Osteocyte (in vitro differentiated cells): ENCODE results near the gene PCDHGA8. TPM values are rescaled to one million over a fixed set of nuclear protein-coding genes. Genes with fewer than 3 reads are reported as not detected.
"Not testable (repeated sequence)": the region's sequence is repeated elsewhere in the genome, so short reads cannot be mapped to it uniquely, and the experiment has no call there.

ENCODE experiments used
- DNase-seq: peaks from one replicate; pipeline ENCODE4 v3.0.0; 2021; ENCODE audit warnings: mixed read lengths; ENCODE audit not compliant: unreplicated experiment; ENCODE audit errors: extremely low spot score
- H3K27ac Mint-ChIP-seq: one replicate; pipeline ENCODE4 v1.8.0; 2021; ENCODE audit warnings: mild to moderate bottlenecking, mixed read lengths; ENCODE audit not compliant: unreplicated experiment
- H3K27me3 Mint-ChIP-seq: one replicate; pipeline ENCODE4 v1.8.0; 2021; ENCODE audit warnings: mixed read lengths; ENCODE audit not compliant: unreplicated experiment
- H3K36me3 Mint-ChIP-seq: one replicate; pipeline ENCODE4 v1.8.0; 2021; ENCODE audit warnings: mixed read lengths; ENCODE audit not compliant: unreplicated experiment
- H3K4me1 Mint-ChIP-seq: one replicate; pipeline ENCODE4 v1.8.0; 2021; ENCODE audit warnings: mixed read lengths; ENCODE audit not compliant: unreplicated experiment
- H3K4me3 Mint-ChIP-seq: one replicate; pipeline ENCODE4 v1.8.0; 2021; ENCODE audit warnings: mild to moderate bottlenecking, moderate library complexity, mixed read lengths; ENCODE audit not compliant: unreplicated experiment
- H3K9me3 Mint-ChIP-seq: one replicate; pipeline ENCODE4 v1.8.0; 2021; ENCODE audit warnings: mixed read lengths; ENCODE audit not compliant: unreplicated experiment
- total RNA-seq: library from RNA; stranded (reverse); gene quantifications from 2 replicates; pipeline ENCODE4 v1.2.1, GENCODE V29; 2021
- TF ChIP-seq, protein P1 (sequence below): fragments of 200-600 bp; sonication (generic); IDR thresholded peaks from 2 replicates; pipeline ENCODE4 v1.5.0; 2021; ENCODE audit warnings: antibody characterized with exemption, mild to moderate bottlenecking, moderate library complexity

Gene PCDHGA8
- total RNA-seq, 1 donor from 2014 or later = 0.51 TPM

DNA sequence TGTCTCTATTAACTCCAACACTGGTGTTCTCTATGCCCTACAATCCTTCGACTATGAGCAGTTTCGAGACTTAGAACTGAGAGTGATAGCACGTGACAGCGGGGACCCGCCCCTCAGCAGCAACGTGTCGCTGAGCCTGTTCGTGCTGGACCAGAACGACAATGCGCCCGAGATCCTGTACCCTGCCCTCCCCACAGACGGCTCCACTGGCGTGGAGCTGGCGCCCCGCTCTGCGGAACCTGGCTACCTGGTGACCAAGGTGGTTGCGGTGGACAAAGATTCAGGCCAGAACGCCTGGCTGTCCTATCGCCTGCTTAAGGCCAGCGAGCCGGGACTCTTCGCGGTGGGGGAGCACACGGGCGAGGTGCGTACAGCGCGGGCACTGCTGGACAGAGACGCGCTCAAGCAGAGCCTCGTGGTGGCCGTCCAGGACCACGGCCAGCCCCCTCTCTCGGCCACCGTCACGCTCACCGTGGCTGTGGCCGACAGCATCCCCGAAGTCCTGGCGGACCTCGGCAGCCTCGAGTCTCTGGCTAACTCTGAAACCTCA lies 30.4 kb downstream of the PCDHGA8 start:
- DNase-seq = no peak
- no peak overlapping the region for H3K4me3 Mint-ChIP-seq
- no peaks in the 10 kb centered on the region for H3K4me1 Mint-ChIP-seq
- peaks cover 61% of the 10 kb centered on the region for H3K36me3 Mint-ChIP-seq
- peaks cover 37% of the 10 kb centered on the region for H3K9me3 Mint-ChIP-seq
- no peaks in the 10 kb centered on the region for H3K27me3 Mint-ChIP-seq
- TF ChIP-seq, protein P1, sequence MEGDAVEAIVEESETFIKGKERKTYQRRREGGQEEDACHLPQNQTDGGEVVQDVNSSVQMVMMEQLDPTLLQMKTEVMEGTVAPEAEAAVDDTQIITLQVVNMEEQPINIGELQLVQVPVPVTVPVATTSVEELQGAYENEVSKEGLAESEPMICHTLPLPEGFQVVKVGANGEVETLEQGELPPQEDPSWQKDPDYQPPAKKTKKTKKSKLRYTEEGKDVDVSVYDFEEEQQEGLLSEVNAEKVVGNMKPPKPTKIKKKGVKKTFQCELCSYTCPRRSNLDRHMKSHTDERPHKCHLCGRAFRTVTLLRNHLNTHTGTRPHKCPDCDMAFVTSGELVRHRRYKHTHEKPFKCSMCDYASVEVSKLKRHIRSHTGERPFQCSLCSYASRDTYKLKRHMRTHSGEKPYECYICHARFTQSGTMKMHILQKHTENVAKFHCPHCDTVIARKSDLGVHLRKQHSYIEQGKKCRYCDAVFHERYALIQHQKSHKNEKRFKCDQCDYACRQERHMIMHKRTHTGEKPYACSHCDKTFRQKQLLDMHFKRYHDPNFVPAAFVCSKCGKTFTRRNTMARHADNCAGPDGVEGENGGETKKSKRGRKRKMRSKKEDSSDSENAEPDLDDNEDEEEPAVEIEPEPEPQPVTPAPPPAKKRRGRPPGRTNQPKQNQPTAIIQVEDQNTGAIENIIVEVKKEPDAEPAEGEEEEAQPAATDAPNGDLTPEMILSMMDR = no peak
- no peak overlapping the region for H3K27ac Mint-ChIP-seq

DNA sequence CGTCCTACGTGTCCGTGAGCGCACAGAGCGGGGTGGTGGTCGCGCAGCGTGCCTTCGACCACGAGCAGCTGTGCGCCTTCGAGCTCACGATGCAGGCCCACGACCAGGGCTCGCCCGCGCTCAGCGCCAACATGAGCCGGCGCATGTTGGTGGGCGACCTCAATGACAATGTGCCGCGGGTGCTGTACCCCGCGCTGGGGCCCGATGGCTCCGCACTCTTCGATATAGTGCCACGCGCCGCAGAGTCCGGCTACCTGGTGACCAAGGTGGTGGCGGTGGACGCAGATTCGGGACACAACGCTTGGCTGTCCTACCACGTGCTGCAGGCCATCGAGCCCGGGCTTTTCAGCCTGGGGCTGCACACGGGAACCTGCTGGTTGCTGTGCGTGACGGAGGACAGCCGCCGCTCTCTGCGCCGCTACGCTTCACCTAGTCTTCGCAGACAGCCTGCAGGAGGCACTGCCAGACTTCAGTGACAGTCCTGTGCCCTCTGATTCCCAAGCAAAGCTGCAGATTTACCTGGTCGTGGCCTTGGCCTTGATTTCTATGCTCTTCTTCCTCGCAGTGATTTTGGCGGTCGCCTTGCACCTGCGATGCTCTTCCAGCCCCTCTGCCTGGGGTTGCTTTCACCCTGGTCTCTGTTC lies 35.5 kb downstream of the PCDHGA8 start:
- Mint-ChIP-seq H3K27ac (no peak overlapping the region), H3K4me3 (no peak overlapping the region), H3K36me3 (peaks cover 58% of the 10 kb centered on the region), H3K4me1 (no peaks in the 10 kb centered on the region), H3K9me3 (peaks cover 31% of the 10 kb centered on the region), H3K27me3 (no peaks in the 10 kb centered on the region)
- no peak for DNase-seq
- TF ChIP-seq, protein P1 = no peak

DNA sequence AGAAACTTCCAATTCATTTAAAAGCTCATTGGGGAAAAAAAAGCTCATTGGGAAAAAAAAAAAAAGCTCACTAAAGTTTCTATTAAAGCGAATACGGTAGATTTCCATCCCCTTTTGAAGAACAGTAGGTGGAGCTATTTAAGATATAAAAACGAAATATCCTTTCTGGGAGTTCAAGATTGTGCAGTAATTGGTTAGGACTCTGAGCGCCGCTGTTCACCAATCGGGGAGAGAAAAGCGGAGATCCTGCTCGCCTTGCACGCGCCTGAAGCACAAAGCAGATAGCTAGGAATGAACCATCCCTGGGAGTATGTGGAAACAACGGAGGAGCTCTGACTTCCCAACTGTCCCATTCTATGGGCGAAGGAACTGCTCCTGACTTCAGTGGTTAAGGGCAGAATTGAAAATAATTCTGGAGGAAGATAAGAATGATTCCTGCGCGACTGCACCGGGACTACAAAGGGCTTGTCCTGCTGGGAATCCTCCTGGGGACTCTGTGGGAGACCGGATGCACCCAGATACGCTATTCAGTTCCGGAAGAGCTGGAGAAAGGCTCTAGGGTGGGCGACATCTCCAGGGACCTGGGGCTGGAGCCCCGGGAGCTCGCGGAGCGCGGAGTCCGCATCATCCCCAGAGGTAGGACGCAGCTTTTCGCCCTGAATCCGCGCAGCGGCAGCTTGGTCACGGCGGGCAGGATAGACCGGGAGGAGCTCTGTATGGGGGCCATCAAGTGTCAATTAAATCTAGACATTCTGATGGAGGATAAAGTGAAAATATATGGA lies 38.1 kb downstream of the PCDHGA8 start, which contains the start of gene PCDHGA12:
Gene PCDHGA12, plus strand, starts transcription at position 176 of the 782 bp plus-strand sequence. Its CDS starts 253 bp downstream, at position 429.
- Mint-ChIP-seq H3K36me3 (peaks cover 51% of the 10 kb centered on the region), H3K9me3 (peaks cover 24% of the 10 kb centered on the region), H3K4me1 (no peaks in the 10 kb centered on the region), H3K27me3 (no peaks in the 10 kb centered on the region), H3K27ac (no peak within 1 kb of the TSS), H3K4me3 (no peak within 1 kb of the TSS)
- no peak for DNase-seq
- TF ChIP-seq, protein P1 = no peak

DNA sequence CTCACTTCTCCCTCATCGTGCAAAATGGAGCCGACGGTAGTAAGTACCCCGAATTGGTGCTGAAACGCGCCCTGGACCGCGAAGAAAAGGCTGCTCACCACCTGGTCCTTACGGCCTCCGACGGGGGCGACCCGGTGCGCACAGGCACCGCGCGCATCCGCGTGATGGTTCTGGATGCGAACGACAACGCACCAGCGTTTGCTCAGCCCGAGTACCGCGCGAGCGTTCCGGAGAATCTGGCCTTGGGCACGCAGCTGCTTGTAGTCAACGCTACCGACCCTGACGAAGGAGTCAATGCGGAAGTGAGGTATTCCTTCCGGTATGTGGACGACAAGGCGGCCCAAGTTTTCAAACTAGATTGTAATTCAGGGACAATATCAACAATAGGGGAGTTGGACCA lies 38.9 kb downstream of the PCDHGA8 start:
- Mint-ChIP-seq H3K4me1 (no peaks in the 10 kb centered on the region), H3K27me3 (no peaks in the 10 kb centered on the region), H3K9me3 (peaks cover 28% of the 10 kb centered on the region), H3K4me3 (no peak overlapping the region), H3K36me3 (peaks cover 44% of the 10 kb centered on the region), H3K27ac (no peak overlapping the region)
- no peak for DNase-seq
- TF ChIP-seq, protein P1 = no peak

DNA sequence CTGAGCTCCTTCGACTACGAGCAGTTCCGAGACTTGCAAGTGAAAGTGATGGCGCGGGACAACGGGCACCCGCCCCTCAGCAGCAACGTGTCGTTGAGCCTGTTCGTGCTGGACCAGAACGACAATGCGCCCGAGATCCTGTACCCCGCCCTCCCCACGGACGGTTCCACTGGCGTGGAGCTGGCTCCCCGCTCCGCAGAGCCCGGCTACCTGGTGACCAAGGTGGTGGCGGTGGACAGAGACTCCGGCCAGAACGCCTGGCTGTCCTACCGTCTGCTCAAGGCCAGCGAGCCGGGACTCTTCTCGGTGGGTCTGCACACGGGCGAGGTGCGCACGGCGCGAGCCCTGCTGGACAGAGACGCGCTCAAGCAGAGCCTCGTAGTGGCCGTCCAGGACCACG lies 39.9 kb downstream of the PCDHGA8 start:
- H3K9me3 Mint-ChIP-seq = peaks cover 27% of the 10 kb centered on the region
- H3K27ac Mint-ChIP-seq, H3K27me3 Mint-ChIP-seq, DNase-seq, H3K4me3 Mint-ChIP-seq, H3K4me1 Mint-ChIP-seq: not testable (repeated sequence)
- H3K36me3 Mint-ChIP-seq = peaks cover 40% of the 10 kb centered on the region

DNA sequence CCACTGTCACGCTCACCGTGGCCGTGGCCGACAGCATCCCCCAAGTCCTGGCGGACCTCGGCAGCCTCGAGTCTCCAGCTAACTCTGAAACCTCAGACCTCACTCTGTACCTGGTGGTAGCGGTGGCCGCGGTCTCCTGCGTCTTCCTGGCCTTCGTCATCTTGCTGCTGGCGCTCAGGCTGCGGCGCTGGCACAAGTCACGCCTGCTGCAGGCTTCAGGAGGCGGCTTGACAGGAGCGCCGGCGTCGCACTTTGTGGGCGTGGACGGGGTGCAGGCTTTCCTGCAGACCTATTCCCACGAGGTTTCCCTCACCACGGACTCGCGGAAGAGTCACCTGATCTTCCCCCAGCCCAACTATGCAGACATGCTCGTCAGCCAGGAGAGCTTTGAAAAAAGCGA lies 40.3 kb downstream of the PCDHGA8 start:
- H3K9me3 Mint-ChIP-seq = peaks cover 27% of the 10 kb centered on the region
- H3K27me3 Mint-ChIP-seq, DNase-seq, H3K27ac Mint-ChIP-seq, H3K4me3 Mint-ChIP-seq, H3K4me1 Mint-ChIP-seq: not testable (repeated sequence)
- peaks cover 40% of the 10 kb centered on the region for H3K36me3 Mint-ChIP-seq
